GM18873 (cell line): ENCODE data around the gene SGPL1.

ENCODE experiments used
- ATAC-seq: cut with Tn5 transposase; IDR thresholded peaks from one replicate; pipeline ENCODE4 v1.9.1; 2021; ENCODE audit warnings: mild to moderate bottlenecking, moderate library complexity, moderate number of reproducible peaks; ENCODE audit not compliant: unreplicated experiment, low FRiP score

The SGPL1 gene

DNA sequence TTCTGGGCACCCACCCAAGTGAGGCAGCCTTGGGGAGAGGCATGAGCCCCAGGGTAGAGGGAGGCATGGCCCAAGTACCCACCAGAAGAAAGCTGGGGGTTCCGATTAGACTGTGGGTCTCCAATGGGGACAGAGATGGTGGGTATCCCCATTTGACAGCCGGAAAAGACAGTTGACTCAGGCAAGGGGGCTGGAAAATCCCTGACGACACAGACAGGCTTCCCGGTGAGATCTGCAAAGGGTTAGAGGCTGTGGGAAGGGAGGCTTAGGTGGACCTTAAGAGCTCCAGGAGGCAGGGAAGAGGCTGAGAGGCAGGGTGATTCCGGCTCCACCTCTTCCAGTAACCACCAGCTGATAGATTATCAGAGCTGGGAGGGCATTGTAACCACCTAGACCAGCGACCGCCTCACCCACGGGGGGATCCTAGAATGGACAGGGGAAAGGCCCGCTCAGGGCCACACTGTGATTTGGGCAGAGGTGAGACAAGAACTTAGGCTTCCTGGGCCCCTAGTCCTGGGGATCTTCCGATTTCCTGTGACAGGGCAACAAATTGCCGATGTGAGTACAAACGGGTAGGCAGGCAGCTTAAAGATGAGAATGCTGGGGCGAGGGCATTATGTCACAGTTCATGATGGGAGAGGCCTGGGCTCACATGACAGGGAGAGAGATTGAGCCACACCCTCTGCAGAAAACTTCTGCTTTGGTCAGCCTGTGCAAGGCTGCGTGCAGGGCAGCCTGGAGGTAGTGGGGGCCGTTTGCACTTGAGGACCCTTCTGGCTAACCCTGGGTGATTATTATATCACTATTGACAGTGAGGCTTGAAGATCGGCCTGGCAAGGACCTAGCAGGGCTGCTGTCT is 36.0 kb upstream of the SGPL1 start:
- no peak for ATAC-seq

DNA sequence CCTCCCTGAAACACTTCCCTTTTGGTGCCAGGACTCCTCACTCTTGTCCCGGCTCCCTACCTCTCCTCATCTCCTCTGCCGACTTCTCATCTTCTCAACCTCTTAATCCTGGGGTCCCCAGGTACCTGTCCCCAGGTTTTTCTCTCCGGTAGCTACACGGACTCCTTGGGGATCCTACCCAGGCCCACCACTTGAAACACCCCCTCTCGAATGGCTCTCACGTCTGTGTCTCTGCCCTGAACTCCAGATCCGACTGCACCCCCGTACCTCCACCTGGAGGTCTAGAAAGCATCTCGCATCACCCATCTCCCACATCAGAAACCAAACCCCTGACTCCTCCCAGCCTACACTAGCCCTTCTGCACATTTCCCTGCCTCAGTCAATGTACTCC is 35.4 kb upstream of the SGPL1 start:
- no peak for ATAC-seq

DNA sequence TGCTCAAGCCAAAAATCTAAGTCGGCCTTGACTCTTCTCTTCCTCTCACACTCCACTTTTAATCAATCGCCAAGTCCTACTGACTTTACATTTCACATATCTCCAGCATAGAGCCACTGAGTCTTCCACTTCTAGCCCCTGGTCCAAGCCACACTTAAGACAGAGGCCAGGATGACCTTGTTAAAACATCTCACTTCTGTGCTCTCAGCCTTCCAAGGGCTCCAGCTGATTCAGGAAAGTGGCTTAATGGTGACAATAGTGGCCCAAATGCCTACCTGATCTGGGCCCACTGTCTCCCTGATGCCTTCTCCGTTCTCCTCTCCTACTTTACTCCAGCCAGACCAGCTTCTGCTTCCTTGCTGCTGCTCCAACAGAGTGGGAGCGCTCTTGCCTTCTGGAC is 35.0 kb upstream of the SGPL1 start:
- ATAC-seq, result no peak

DNA sequence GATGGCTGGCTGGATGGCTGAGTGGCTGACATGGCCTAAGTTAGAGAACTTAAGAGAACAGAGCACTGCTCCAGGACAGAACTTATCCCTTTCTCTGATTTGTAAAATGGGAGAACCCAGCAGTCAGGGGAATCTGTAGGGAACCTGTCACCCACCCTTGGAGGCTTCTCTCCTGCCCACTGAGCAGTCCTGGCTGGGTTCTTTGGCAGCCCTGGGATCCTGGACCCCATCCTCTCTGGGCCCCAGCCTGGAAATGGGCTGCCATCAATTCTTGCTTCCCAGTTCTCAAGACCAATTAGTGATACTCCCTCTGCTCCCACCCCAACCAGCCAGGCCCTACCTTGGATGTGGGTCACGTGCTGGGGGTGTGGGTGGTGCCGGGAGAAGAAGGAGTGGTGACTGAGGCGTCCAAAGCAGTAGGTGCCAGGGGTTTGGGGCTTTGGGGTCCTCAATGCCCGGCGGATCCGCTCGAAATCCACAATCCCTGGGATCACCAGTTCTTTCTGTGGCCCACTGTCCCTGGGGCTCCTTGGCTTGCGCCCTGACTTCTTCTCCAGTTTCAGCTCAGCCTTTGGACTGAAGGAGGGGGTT is 34.2 kb upstream of the SGPL1 start:
- ATAC-seq, result no peak

DNA sequence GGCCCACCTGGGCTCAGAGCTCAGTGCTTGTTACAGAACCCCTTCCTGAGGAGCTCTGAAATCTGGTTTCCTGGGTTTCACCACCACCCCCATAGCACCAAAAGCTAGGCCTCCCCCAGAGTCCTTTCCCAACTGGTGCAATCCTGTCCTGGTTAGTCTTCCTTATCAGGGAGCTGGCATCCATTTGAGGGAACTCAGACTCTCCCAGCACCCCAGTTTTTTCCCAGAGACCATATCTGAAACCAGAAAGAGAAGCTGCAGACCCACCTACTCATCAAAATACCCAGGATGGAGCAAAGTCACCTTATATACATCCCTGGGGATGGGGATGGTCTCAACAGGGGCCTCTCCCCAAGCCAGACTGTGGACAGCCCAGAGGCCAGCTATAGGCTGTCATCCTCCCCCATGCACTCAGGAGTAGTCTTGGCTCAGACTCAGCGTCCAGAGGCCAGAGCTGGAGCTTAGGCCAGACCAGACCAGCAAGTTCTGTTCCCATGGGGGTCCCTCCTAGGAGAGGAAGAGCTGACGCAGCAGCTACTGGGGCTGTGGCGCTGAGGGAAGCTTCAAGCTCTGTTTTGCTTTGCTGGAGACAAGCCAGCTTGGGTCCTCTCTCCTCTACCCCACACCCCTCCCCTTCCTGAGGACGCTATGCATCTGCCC is 33.5 kb upstream of the SGPL1 start:
- no peak for ATAC-seq

DNA sequence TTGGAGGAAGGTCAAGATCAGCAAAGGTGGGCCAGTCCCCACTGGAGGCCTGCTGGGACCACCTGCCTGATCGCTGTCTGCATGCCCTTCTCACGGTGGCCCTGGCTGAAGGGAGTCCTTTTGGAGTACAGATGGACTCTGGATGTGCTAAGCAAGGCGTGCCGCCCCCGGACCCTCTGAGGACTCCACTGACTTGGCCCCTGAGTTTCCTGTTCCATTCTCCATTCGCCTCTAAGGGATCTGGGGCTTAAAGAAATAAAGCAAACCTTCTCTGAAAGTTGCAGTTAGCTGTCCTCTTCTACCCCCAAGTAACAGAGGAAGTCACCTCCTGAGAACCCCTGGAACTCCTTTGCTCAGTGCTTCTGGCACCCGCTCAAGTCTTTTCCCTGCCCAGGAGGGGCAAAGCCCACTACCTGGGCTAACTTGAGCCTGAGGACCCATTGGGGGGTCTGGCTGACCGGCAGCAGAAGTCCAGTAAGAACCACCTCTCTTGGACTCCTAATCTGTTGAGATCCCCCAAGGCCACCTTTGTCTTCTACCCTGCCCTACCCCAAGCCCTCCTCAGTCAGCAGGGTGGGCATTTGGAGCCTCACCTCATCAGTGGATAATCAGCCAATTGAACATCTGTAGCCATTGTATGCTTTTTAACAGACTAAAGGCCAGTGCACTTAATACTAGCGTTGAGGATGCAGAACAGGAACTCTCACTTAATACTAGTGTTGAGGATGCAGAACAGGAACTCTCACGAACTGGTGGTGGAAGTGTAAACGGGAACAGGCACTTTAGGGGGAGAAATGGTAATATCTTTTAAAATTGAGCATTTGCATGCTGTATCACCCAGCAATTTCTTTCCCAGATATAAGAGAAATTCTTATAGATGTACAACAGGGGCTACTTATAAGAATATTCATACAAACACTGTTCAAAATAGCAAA is 32.7 kb upstream of the SGPL1 start:
- ATAC-seq, result no peak

DNA sequence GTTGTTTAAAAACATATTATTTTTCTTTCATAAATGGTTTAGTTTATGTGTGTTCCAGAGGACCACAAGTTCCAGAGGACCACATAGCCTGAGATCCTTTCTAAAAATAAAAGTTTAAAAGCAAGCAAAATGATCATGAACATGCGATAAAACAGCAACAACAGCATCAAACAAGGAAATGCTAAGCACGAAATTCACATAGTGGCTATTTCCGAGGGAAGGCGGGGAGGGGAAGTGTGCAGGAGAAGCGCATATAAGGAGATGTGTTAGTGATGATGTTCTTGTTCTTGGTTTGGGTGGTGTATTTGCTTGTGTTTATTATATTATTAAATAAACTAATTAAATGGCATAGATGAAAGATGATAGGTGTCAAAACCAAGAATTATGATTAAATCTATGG is 31.7 kb upstream of the SGPL1 start:
- no peak for ATAC-seq

DNA sequence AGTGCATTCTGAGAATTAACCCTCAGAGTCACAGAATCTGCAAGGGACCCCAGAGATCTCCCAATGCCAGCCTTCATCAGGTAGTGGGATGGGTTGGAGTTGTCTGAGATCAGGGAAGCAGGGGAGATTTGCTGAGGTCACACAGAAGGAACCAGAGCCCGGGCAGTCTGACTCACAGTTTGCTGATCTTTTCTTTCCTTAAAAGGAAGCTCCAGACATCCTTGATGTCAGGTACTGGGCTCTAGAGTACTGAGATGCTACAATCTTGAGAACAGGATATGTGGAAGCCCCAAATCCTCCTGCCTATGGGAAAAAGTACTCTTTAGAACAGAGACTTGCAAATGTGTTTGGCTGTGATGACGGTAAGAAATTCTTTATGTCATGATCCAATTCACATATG is 31.3 kb upstream of the SGPL1 start:
- no peak for ATAC-seq

DNA sequence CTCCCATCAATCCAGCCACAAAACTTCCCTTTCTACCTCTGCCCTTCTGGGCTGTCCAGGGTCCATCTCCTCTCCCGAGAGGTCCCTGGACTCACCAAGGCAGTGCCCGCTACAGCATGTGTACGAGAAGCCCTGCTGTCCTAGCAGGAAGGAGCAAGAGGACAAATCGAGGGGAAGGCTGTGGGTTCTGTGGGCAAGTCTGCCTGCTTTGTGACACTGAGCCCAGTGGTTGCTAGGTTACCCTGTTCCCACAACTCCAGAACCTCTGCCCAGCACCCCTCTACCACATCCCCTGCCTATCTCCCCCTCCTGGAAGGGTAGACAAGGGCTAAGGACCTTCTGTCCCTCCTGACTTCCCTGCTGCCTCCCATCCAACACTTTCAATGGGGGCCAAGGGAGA is 30.6 kb upstream of the SGPL1 start, which contains the start of gene TBATA:
TBATA (minus strand) TSS at position 188 of the 400 bp plus-strand sequence. CDS start 1,998 bp downstream, outside the sequence.
- no peak for ATAC-seq

DNA sequence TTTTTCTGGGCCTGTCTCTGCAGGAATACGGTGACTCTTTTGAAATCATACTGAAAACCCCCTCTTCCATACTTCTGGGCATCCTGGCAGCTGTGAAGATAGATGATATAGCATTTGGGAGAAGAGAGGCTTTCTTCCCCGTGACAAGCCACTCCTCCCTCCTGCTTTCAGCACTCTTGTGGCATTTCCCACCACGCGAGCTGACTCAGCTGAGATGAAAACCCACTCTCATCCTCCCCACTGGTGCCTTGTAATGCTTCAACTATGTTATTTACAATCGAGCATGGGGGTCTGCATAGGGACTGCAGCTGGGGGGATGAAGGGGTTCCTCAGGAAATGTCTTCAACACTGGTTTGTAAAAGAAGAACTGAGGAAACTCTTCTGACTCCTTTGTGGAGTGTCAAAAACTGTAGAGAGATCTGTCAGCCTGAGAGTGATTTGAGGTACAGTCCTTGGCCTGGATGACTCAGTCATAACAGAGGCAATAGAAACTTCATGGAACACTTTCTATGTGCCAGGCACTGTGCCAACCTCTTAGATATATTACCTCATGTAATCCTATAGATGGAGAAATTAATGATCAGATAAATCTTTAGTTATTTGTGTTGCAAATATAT is 28.8 kb upstream of the SGPL1 start:
- ATAC-seq, result no peak

DNA sequence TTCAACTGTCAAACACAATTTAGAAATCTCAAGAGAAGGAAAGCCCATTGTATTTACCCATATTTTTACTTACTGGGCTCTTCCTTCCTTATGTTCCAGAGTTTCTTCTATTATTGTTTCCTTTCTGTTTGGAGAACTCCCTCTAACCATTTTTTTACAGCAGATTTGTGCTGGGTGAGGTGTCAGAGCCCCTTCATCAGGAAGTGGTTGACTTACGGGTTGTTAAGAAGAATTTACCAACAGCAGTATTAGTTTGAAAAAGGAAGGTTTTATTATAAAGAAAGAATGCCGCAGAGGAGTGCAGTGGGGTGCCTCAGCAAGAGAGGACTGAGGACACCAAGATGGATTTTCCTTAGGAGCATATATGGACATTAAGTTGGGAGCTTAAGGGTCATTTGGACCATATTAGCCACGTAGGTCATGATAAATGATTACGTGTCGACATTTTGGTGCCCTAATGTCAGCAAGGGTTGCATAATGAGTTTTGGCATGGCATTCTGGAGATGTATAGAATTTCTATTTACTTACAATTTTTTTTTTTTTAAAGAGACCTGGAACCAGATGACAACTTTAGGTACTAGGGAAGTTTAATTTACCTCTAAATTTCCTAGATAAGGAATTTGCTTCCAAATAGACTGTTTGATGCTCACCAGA is 24.2 kb upstream of the SGPL1 start:
- ATAC-seq, result no peak

DNA sequence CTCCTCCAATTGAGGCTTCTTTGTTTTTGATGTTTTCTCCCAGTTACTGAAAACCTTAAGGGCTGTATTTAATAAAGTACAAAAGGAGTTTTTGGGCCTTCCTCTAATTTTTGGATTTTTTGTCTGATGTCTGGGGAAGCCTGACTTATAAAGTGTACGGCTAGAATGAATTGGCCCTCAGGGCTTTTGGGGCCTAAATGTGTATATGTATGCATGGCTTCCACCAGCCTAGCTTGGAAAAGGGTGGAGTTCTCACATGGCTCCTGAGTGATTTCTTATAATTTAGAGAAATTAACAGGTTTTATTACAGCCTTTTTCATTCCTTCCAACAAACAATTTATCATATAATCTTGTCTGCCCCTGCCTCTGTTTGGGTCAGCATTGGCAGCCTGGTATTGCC is 20.1 kb upstream of the SGPL1 start:
- ATAC-seq, result no peak

DNA sequence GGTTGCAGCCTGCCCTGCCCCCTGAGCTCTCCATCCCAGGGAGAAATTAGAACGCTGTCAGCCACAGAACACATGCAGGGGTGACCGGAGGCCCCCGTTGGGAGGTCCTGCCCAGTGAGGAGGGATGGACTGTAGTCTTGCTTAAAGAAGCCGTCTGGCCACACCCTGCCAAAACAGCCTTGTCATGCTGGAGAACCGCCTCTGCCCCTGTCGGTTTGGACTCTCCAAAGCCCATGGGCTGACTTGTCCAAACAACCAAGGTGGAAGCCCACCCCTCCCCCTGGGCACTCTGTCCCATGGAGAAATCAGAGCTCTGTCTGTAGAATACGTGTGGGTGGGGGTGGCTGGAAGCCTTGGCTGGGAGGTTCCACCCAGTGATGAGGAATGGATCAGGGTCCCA is 17.9 kb upstream of the SGPL1 start:
- ATAC-seq, result no peak

DNA sequence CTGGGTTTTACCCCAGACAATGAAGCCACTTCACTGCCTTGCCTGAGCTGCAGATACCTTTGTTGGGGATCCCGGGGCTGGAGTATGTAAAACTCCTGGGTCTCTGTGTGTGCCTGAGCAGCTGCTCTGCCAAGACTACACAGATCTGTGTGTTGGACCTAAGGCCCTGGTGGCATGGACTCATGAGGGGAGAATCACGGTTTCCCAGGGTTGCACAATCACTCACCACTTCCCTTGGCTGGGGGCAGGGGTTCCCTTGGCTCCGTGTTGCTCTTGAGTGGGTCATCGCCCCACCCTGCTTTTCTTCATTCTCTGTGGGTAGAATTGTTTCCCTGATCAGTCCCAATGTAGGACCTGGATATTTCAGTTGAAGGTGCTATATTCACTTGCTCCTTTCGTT is 16.6 kb upstream of the SGPL1 start:
- no peak for ATAC-seq

DNA sequence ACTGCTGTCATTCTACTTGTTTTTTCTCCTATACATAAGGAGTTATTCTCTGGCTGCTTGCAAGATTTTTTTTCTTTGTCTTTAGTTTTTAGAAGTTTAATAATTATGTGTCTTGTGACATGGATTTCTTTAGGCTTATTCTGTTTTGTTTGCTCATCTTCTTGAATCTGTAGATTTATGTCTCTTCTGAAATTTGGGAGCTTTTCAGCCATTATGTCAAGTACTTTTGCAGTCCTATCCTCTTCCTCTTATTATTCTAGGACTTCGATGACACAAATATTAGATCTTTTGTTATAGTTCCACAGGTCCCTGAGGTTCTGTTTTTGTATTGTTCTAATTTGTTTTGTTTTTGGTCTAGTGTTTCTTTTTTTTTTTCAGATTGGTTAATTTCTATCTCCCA is 13.9 kb upstream of the SGPL1 start:
- no peak for ATAC-seq

DNA sequence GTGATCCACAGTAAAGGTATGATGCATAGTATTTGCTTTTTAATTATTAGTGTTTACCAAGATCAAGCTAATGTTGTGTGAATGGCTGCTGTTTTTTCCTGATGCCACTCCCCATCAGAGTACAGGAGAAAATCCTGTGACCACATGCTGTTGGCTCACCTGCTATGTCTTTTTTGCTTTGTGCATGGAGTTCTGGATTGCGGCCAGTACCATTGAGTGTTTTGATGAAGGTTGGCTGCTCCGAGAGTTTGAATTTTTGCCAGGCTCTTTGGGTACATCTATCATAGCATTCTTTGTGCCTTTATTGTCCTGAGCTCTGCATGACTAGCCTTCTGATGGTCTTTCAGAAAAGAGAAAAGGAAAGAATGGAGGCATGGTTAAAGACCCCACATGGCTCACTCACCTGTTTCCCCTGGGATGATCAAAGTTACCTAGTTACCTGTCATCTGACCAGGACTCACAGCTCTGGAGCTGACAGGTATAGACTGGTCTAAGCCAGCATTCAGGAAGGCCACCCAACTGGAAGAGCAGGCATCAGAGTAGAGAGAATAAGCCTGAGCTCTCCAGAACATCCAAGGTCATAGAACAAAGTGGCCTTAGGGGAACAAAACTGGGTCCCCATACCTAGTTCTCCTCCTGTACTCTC is 11.8 kb upstream of the SGPL1 start:
- no peak for ATAC-seq

DNA sequence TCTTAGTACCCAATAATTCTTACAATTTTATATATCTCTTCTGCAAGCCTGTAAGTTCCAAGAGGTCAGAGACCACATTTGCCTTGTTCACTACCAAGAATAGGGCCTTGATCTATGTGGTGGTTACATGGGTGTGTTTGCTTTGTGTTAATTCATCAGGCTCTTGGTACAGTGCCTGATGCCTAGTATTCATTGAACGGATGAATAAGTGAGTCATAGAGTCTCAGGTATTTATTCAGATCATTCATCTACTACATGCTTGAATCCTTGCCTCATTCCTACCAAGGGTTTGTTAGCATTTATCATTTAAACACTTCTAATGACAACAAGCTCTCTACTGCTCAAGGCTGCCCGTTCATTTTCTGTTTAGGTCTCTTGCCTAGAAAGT is 11.3 kb upstream of the SGPL1 start:
- no peak for ATAC-seq

DNA sequence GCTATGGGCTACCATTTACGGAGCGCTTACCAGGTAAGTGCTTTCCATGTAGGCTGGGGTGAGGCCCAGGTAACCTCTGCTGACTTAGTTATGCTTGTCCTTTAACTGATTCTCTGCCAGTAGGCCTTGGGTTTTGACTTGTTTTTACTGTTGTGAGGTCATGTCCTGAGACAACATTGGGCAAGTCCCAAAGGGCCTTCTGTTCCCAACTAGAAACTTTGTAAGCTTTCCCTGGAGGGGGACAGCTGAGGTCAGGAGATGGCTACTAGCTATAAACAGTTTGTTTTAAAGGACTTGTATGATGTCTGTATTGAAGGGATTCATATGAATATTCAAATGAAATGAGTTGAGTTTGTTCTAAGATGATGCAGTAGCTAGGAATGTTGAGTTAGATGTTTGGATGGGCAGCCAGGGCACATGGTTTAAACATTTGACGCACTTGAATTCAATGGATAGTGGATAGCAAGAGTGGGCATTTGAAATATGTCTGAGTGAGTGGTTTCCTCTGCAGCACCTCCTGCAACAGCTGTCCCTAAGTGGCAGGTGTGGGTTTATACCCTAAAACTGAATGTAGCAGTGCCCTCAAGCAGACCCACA is 10.0 kb upstream of the SGPL1 start:
- no peak for ATAC-seq

DNA sequence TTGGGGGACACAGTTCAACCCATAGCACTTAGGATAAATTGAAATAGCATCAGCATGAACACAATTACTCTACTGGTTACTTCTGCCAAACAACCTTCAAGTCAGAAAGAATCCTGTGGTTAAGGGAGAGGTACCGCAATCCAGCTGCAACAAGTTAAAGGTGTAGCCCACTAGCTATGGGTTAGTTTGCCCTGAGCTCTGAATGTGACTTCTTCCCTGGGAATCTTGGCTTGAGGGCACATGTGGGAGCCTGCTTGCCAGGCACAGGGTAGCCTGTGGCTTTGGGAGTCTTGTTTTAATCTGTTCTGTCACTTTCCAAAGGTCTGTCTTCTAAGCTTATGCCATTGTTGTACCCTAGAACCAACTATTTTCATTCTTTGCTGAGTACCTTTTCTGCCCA is 8.9 kb upstream of the SGPL1 start:
- no peak for ATAC-seq
